Measurements from ENCODE around the gene PTGES3. TPM values are rescaled to one million over a fixed set of nuclear protein-coding genes. Genes with fewer than 3 reads are reported as not detected.
A peak's percentile ranks its signal among the peaks of the same experiment; 100 is the strongest.
"Not testable (repeated sequence)": the region's sequence is repeated elsewhere in the genome, so short reads cannot be mapped to it uniquely, and the experiment has no call there.

The PTGES3 gene
- total RNA-seq, 4 donors from 2014 or later: 51.7 to 71.2 (median 69.9) TPM

DNA sequence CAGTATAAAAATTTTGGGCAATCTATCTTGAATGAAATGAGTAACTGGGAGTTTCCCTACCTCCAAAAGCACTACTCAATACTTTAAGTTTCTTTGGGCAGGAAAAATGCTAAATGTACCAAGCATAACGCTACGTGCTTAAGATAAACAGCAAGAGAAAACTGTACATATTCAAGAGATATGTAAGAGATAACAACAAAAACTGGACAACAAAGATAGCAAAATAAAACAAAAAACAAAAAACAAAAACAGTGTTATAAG, 20.0 kb downstream of the PTGES3 start:
- no peak overlapping the region for H3K4me3 ChIP-seq
- 90% methylated on average over 2 of the region's 2 CpGs for WGBS
- no peak for DNase-seq (ENCODE audit: low spot score in 2 of 2)
- H3K27ac ChIP-seq: no peak overlapping the region
- no peak for TF ChIP-seq POLR2A (IDR thresholded peaks at IDR 0.05)
- TF ChIP-seq EP300 (IDR thresholded peaks at IDR 0.05): no peak
- no peak for TF ChIP-seq POLR2AphosphoS5 (IDR thresholded peaks at IDR 0.05)
- TF ChIP-seq, protein P1, sequence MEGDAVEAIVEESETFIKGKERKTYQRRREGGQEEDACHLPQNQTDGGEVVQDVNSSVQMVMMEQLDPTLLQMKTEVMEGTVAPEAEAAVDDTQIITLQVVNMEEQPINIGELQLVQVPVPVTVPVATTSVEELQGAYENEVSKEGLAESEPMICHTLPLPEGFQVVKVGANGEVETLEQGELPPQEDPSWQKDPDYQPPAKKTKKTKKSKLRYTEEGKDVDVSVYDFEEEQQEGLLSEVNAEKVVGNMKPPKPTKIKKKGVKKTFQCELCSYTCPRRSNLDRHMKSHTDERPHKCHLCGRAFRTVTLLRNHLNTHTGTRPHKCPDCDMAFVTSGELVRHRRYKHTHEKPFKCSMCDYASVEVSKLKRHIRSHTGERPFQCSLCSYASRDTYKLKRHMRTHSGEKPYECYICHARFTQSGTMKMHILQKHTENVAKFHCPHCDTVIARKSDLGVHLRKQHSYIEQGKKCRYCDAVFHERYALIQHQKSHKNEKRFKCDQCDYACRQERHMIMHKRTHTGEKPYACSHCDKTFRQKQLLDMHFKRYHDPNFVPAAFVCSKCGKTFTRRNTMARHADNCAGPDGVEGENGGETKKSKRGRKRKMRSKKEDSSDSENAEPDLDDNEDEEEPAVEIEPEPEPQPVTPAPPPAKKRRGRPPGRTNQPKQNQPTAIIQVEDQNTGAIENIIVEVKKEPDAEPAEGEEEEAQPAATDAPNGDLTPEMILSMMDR (IDR thresholded peaks at IDR 0.05): no peak
- no peaks in the 10 kb centered on the region for H3K27me3 ChIP-seq
- peaks cover 5% of the 10 kb centered on the region for H3K4me1 ChIP-seq
- H3K9me3 ChIP-seq: no peaks in the 10 kb centered on the region
- H3K36me3 ChIP-seq: peaks cover 87% of the 10 kb centered on the region

DNA sequence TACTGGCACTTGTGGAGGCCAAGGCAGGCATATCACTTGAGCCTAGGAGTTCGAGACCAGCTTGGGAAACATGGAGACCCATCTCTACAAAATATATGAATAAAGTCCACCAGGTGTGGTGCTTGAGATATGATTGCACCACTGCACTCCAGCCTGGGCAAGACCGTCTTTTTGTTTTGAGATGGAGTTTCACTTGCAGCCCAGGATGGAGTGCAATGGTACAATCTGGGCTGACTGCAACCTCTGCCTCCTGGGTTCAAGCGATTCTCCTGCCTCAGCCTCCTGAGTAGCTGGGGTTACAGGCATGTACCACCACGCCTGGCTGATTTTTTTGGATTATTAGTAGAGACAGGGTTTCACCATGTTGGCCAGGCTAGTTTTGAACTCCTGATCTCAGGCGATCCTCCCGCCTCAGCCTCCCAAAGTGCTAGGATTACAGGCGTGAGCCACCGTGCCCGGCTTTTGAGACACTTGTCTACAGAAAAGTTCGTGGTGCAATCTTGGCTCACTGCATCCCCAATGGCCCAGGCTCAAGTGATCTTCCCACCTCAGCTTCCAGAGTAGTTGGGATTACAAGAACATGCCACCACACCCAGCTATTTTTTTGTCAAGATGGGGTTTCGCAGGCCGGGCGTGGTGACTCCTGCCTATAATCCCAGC, 26.0 kb downstream of the PTGES3 start:
- H3K27ac ChIP-seq: no peak overlapping the region
- peaks cover 43% of the 10 kb centered on the region for H3K36me3 ChIP-seq
- H3K9me3 ChIP-seq: no peaks in the 10 kb centered on the region
- DNase-seq (ENCODE audit: low spot score in 2 of 2): peak in 1 of 2 donors; percentile 41
- no peaks in the 10 kb centered on the region for H3K27me3 ChIP-seq
- no peaks in the 10 kb centered on the region for H3K4me1 ChIP-seq
- no peak overlapping the region for H3K4me3 ChIP-seq
- TF ChIP-seq EP300 (IDR thresholded peaks at IDR 0.05): no peak
- TF ChIP-seq, protein P1 (IDR thresholded peaks at IDR 0.05): no peak
- TF ChIP-seq POLR2A (IDR thresholded peaks at IDR 0.05): no peak
- no peak for TF ChIP-seq POLR2AphosphoS5 (IDR thresholded peaks at IDR 0.05)
- WGBS: 89% methylated on average over 13 of the region's 13 CpGs

DNA sequence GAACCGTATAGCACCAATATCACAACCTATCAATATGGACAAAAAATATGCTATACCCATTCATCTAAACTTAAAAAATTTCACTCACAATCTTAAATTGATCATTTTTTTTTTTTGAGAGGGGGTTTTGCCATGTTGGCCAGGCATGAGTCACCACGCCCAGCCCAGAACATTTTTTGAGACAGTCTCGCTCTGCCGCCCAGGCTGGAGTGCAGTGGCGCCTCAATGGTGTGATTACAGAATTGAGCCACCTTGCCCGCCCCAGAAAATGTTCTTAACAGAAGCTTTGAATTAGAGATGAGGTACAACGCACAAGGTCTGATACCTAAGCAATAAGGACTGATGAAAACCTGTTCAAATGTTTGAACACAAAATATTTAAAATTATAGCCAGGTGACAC, 26.5 kb downstream of the PTGES3 start:
- peak in 1 of 2 donors; percentile 16 for DNase-seq (ENCODE audit: low spot score in 2 of 2)
- Histone ChIP-seq H3K4me1 (no peaks in the 10 kb centered on the region), H3K36me3 (peaks cover 38% of the 10 kb centered on the region), H3K27ac (no peak overlapping the region), H3K4me3 (no peak overlapping the region), H3K27me3 (no peaks in the 10 kb centered on the region), H3K9me3 (no peaks in the 10 kb centered on the region)
- WGBS: 86% methylated on average over 7 of the region's 7 CpGs
- TF ChIP-seq EP300 (IDR thresholded peaks at IDR 0.05): no peak
- TF ChIP-seq POLR2A (IDR thresholded peaks at IDR 0.05): no peak
- TF ChIP-seq POLR2AphosphoS5 (IDR thresholded peaks at IDR 0.05): no peak
- TF ChIP-seq, protein P1 (IDR thresholded peaks at IDR 0.05): no peak

DNA sequence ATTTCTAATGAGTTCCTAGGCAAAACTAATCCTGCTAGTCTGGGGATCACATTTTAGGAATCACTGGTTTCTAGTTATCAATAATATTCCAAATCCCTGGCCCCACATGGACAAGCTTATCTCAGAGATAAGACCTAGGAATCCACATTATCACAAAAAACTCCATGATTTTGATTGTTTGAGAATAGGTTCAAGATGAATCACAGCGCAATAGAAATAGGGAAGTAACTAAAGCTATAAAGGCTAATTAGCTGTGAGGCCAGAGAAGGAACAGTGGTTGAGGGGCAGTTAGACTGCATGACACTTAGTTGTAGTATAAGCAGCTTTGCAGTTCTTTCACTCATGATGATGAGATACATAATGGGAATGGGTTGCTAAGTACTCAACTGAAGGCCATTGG, 29.2 kb downstream of the PTGES3 start:
- TF ChIP-seq, protein P1 (IDR thresholded peaks at IDR 0.05): no peak
- TF ChIP-seq POLR2A (IDR thresholded peaks at IDR 0.05) (no peak), EP300 (IDR thresholded peaks at IDR 0.05) (no peak), POLR2AphosphoS5 (IDR thresholded peaks at IDR 0.05) (no peak)
- no peaks in the 10 kb centered on the region for H3K9me3 ChIP-seq
- no peaks in the 10 kb centered on the region for H3K27me3 ChIP-seq
- 89% methylated on average over 1 of the region's 1 CpG for WGBS
- DNase-seq (ENCODE audit: low spot score in 2 of 2): no peak
- peaks cover 15% of the 10 kb centered on the region for H3K36me3 ChIP-seq
- H3K4me3 ChIP-seq: no peak overlapping the region
- H3K4me1 ChIP-seq: no peaks in the 10 kb centered on the region
- no peak overlapping the region for H3K27ac ChIP-seq

DNA sequence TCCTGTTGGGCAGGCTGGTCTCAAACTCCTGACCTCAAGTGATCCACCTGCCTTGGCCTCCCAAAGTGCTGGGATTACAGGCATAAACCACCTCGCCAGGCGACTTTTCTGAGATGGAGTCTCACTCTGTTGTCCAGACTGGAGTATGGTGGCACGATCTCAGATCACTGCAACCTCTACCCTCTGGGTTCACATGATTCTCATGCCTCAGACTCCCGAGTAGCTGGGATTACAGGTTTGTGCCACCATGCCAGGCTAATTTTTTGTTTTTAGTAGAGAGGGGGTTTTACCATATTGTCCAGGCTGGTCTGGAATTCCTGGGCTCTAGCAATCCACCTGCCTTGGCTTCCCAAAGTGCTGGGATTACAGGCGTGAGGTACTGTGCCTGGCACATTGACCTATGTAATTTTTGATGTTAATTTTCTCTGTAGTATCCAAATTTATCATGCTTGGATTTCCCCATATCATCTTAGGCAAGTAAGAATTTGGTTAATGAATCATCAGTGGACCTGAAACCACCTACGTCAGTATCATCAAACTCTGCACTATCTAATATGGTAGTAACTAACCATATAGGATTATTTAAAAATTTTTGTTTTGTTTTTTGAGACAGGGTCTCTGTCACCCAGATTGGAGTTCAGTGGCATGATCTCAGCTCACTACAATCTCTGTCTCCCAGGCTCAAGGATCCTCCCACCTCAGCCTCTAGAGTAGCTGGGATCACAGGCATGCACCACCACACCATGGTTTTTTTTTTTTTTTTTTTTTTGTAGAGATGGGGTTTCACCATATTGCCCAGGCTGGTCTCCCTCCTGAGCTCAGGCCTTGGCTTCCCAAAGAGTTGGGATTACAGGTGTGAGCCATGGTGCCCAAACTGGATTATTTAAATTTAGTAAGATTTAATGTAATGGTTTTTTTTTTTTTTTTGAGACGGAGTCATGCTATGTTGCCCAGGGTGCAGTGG, 30.4 kb downstream of the PTGES3 start:
- Histone ChIP-seq H3K27ac (no peak overlapping the region), H3K36me3 (peaks cover 3% of the 10 kb centered on the region), H3K4me3 (no peak overlapping the region), H3K9me3 (no peaks in the 10 kb centered on the region), H3K4me1 (no peaks in the 10 kb centered on the region), H3K27me3 (no peaks in the 10 kb centered on the region)
- WGBS: 82% methylated on average over 7 of the region's 7 CpGs
- TF ChIP-seq POLR2AphosphoS5 (IDR thresholded peaks at IDR 0.05) (no peak), POLR2A (IDR thresholded peaks at IDR 0.05) (no peak), EP300 (IDR thresholded peaks at IDR 0.05) (no peak)
- TF ChIP-seq, protein P1 (IDR thresholded peaks at IDR 0.05): no peak
- peak; percentile 10 to 41 for DNase-seq (ENCODE audit: low spot score in 2 of 2)

DNA sequence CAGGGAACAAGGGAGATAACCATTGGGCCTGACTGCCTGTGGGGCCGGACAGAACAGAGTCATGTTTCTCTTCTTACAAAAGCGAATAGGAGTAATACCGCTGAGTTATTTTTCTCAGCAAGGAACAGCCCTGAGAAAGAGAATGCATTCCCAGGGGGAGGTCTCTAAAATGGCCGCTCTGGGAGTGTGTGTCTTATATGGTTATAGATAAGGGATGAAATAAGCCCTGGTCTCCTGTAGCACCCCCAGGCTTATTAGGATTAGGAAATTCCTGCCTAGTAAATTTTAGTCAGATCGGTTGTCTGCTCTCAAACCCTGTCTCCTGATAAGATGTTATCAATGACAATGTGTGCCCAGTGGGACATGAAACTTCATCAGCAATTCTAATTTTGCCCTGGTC, 34.3 kb downstream of the PTGES3 start:
- DNase-seq (ENCODE audit: low spot score in 2 of 2): peak in 1 of 2 donors; percentile 15
- 88% methylated on average over 5 of the region's 5 CpGs for WGBS
- not testable (repeated sequence) for H3K27ac ChIP-seq, H3K36me3 ChIP-seq, H3K27me3 ChIP-seq, H3K4me3 ChIP-seq, H3K9me3 ChIP-seq, H3K4me1 ChIP-seq

DNA sequence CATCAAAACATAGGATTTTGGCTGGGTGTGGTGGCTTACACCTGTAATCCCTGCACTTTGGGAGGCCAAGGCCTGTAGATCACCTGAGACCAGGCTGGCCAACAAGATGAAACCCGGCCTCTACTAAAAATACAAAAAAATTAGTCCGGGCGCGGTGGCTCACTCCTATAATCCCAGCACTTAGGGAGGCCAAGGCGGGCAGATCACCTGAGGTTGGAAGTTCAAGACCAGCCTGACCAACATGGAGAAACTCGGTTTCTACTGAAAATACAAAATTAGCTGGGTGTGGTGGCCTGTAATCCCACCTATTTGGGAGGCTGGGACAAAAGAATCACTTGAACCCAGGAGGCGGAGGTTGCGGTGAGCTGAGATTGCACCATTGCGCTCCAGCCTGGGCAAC, 40.1 kb downstream of the PTGES3 start:
- not testable (repeated sequence) for H3K9me3 ChIP-seq, H3K27ac ChIP-seq, H3K27me3 ChIP-seq, H3K4me3 ChIP-seq
- peak; percentile 48 to 71 for DNase-seq (ENCODE audit: low spot score in 2 of 2)
- WGBS: 87% methylated on average over 9 of the region's 9 CpGs
- peaks cover 13% of the 10 kb centered on the region for H3K36me3 ChIP-seq
- H3K4me1 ChIP-seq: peaks cover 26% of the 10 kb centered on the region
